GM12873 (cell line): Measurements from ENCODE around the gene GPN2.
A peak's percentile ranks its signal among the peaks of the same experiment; 100 is the strongest.

Experiments
- TF ChIP-seq, protein P1 (sequence below): IDR thresholded peaks from 2 replicates; pipeline ENCODE4 v1.5.1; 2012; ENCODE audit warnings: low read depth, mild to moderate bottlenecking, moderate library complexity, low read length, control low read depth; ENCODE audit not compliant: insufficient read depth; ENCODE audit errors: missing control alignments

Gene GPN2

GRCh38 chr1:26897351-26897750 is 7.3 kb upstream of the GPN2 start:
- TF ChIP-seq, protein P1, sequence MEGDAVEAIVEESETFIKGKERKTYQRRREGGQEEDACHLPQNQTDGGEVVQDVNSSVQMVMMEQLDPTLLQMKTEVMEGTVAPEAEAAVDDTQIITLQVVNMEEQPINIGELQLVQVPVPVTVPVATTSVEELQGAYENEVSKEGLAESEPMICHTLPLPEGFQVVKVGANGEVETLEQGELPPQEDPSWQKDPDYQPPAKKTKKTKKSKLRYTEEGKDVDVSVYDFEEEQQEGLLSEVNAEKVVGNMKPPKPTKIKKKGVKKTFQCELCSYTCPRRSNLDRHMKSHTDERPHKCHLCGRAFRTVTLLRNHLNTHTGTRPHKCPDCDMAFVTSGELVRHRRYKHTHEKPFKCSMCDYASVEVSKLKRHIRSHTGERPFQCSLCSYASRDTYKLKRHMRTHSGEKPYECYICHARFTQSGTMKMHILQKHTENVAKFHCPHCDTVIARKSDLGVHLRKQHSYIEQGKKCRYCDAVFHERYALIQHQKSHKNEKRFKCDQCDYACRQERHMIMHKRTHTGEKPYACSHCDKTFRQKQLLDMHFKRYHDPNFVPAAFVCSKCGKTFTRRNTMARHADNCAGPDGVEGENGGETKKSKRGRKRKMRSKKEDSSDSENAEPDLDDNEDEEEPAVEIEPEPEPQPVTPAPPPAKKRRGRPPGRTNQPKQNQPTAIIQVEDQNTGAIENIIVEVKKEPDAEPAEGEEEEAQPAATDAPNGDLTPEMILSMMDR: no peak

- TF ChIP-seq, protein P1: no peak
Observed at GRCh38 chr1:26894263-26894662, 4.2 kb upstream of the GPN2 start.

- TF ChIP-seq, protein P1: no peak
Observed at GRCh38 chr1:26890467-26890796, 349 bp upstream of the GPN2 start.

GRCh38 chr1:26888231-26888630 is 1.9 kb downstream of the GPN2 start:
- TF ChIP-seq, protein P1: no peak

DNA sequence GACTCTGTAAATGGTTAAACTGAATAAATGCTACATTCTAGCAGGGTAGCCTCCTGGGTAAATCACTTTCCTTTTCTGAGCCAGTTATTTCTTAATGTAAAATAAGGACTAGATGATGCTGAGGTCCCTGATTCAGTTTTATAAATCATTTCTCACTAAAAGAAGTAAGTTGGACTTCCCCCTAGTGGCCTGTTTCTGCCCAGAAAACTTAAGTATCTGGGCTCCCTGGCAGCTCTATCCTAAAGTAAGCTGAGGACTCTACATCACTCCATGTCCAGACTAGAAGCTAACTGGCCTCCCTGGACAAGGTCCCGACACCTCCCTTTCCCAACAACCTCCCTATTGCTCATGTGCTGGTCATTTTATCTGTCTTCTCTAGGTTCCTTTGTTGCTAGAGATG is 3.0 kb downstream of the GPN2 start:
- TF ChIP-seq, protein P1: peak; percentile 54

DNA sequence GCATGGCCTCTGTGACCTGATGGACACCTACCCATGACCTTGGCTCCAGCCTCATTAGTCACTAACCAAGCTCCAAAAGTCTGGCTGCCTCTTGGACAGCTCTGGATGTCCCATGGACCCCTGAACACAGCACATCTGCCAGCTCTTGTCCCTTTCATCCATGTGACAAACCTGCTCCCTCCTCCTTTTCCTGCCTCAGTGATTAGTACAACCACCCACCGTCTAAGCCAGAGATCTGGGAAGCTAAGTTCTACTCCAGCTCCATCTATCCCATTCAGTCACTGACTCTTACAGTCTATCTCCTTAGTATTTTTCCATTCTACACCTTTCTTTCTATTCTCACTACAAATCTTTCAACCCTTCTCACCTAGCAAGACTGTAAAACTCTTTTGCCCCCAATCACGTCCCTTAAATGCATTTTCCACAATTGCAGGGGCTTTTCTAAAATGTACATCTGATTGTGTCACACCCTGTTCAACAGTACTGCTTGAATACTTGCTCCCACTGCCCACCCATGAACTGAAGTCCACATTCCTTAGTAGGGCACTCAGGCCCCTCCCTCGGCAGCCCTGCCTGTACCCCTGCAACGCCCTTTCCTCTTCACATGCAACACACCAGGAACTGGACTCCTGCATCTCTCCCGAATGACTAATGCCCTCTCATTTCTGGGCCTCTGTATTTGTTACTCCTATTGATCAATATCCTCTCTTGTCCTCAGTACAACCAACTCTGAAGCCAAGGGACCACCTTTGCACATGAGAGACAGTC is 7.2 kb downstream of the GPN2 start:
- TF ChIP-seq, protein P1: no peak

GRCh38 chr1:26879793-26880192 is 10.3 kb downstream of the GPN2 start:
- TF ChIP-seq, protein P1: no peak
